Gastrocnemius medialis (tissue), 4 donors: ENCODE data around the gene CLRN1. TPM values are rescaled to one million over a fixed set of nuclear protein-coding genes. Genes with fewer than 3 reads are reported as not detected.

Experiments
- ATAC-seq, 2 donors: fragments of 150-250 bp; one replicate each; pipeline ENCODE4 v1.9.1; 2016
- DNase-seq, 2 donors: peaks; one replicate each; pipeline ENCODE4 v3.0.0-alpha.2; 2019
- H3K27ac ChIP-seq, 4 donors: fragments of 200-600 bp; sonication (generic); 1 replicate in 1 of 4; 2 replicates in 3 of 4; pipeline ENCODE4 v1.5.1; 2016 to 2018; ENCODE audit warnings: mild to moderate bottlenecking in 2 of 4, moderate library complexity in 1 of 4
- H3K27me3 ChIP-seq, 3 donors: fragments of 200-600 bp; sonication (generic) in 2 of 3; 1 replicate in 1 of 3; 2 replicates in 2 of 3; pipeline versions ENCODE4 v1.5.1 to v1.6.0; 2016 to 2019; ENCODE audit warnings: mild to moderate bottlenecking in 1 of 3, moderate library complexity in 1 of 3
- H3K36me3 ChIP-seq, 2 donors: fragments of 200-600 bp; sonication (generic) in 1 of 2; one replicate each; pipeline ENCODE4 v1.5.1; 2017 to 2018
- H3K4me1 ChIP-seq, 2 donors: fragments of 200-600 bp; sonication (generic) in 1 of 2; one replicate each; pipeline ENCODE4 v1.5.1; 2016 to 2017; ENCODE audit warnings: mild to moderate bottlenecking in 2 of 2
- H3K4me3 ChIP-seq, 4 donors: fragments of 200-600 bp; sonication (generic) in 3 of 4; 1 replicate in 1 of 4; 2 replicates in 3 of 4; pipeline ENCODE4 v1.5.1; 2016 to 2019; ENCODE audit warnings: mild to moderate bottlenecking in 2 of 4
- H3K9me3 ChIP-seq, 3 donors: fragments of 200-600 bp; sonication (generic) in 2 of 3; 1 replicate in 1 of 3; 2 replicates in 2 of 3; pipeline ENCODE4 v1.5.1; 2016 to 2019
- POLR2A ChIP-seq, 2 donors: fragments of 450-650 bp; IDR thresholded peaks; one replicate each; pipeline ENCODE4 v1.6.1; 2017; ENCODE audit warnings: antibody characterized with exemption in 2 of 2, mild to moderate bottlenecking in 2 of 2, moderate library complexity in 2 of 2
- in situ Hi-C, 4 donors: fragments of 200-750 bp; cut with MboI; loops; one replicate each; pipeline versions ENCODE4 v1.15.0 to v1.8.0; 2017; ENCODE audit warnings: low sequenced_read_pairs in 4 of 4
- intact Hi-C: fragments of 100-400 bp; cut with DNase I; formaldehyde crosslinking; loops from one replicate; pipeline ENCODE4 v1.15.1; 2023; ENCODE audit warnings: low total_unique reads
- total RNA-seq, 4 donors: library from RNA; depleted of rRNA; stranded (reverse); fragments of >200 nt; gene quantifications; one replicate each; pipeline versions ENCODE4 v1.1.0 to v1.2.3, GENCODE V29; 2016
- TF ChIP-seq, protein P1 (sequence below), 5 experiments: fragments of 450-650 bp in 3 of 5; fragments of 200-600 bp in 2 of 5; sonication (generic) in 2 of 5; IDR thresholded peaks in 4 of 5; conservative IDR thresholded peaks in 1 of 5; 1 replicate in 4 of 5; 2 replicates in 1 of 5; pipeline ENCODE4 v1.5.1; 2016 to 2019; ENCODE audit warnings: antibody characterized with exemption in 5 of 5, mild to moderate bottlenecking in 3 of 5, moderate library complexity in 3 of 5

Gene CLRN1
- total RNA-seq, 4 donors from 2014 or later, result not detected

DNA sequence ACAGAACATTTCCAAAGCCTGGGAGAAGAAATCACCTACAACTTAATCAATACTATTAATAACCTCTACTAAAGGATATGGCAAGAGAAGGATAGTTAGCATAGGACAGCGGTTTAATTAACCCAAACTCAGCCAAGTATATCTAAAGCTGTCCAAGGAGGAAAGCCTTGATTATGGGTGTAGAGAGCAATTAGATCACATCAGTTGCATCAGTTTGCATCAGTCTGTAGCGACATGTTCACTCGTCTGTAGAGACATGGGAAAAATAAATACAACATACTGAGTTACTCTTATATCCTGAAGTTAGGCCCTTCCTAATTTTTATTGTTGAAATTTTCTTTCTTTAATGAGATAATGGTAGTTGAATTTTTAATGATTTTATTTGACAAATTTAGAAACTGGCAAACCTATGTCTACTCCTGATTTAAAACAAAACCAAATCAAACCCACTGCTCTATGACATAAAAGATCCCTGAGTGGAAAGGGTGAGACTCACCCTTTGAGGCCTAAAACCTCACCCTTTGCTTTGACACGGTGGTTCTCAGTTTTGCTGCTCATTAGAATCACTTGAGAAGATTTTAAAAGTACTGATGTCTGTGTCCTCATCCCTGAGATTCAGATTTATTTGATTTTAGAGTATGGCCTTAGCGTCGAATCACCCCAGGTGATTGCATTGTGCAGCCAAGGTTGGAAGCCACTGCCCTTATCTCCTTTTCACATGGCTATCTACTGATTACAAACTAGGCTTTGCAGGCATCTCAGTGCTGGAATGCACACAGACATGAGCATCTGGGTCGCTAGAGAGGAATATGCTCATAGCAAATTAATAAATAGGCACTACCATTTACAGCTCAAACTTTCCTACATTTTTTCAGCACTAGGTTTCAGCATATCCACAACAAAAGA lies 2.8 kb upstream of the CLRN1 start:
- in situ Hi-C loops (no loop called here), intact Hi-C loops (no loop called here)
- no peak for DNase-seq
- Histone ChIP-seq H3K4me3 (no peak overlapping the region), H3K27ac (no peak overlapping the region), H3K9me3 (no peaks in the 10 kb centered on the region), H3K4me1 (no peaks in the 10 kb centered on the region), H3K27me3 (no peaks in the 10 kb centered on the region), H3K36me3 (no peaks in the 10 kb centered on the region)
- no peak for ATAC-seq
- TF ChIP-seq POLR2A (IDR thresholded peaks at IDR 0.05), result no peak
- TF ChIP-seq, protein P1, sequence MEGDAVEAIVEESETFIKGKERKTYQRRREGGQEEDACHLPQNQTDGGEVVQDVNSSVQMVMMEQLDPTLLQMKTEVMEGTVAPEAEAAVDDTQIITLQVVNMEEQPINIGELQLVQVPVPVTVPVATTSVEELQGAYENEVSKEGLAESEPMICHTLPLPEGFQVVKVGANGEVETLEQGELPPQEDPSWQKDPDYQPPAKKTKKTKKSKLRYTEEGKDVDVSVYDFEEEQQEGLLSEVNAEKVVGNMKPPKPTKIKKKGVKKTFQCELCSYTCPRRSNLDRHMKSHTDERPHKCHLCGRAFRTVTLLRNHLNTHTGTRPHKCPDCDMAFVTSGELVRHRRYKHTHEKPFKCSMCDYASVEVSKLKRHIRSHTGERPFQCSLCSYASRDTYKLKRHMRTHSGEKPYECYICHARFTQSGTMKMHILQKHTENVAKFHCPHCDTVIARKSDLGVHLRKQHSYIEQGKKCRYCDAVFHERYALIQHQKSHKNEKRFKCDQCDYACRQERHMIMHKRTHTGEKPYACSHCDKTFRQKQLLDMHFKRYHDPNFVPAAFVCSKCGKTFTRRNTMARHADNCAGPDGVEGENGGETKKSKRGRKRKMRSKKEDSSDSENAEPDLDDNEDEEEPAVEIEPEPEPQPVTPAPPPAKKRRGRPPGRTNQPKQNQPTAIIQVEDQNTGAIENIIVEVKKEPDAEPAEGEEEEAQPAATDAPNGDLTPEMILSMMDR (IDR thresholded peaks at IDR 0.05 in 4 of 5, conservative IDR thresholded peaks at IDR 0.05 in 1 of 5), result no peak

DNA sequence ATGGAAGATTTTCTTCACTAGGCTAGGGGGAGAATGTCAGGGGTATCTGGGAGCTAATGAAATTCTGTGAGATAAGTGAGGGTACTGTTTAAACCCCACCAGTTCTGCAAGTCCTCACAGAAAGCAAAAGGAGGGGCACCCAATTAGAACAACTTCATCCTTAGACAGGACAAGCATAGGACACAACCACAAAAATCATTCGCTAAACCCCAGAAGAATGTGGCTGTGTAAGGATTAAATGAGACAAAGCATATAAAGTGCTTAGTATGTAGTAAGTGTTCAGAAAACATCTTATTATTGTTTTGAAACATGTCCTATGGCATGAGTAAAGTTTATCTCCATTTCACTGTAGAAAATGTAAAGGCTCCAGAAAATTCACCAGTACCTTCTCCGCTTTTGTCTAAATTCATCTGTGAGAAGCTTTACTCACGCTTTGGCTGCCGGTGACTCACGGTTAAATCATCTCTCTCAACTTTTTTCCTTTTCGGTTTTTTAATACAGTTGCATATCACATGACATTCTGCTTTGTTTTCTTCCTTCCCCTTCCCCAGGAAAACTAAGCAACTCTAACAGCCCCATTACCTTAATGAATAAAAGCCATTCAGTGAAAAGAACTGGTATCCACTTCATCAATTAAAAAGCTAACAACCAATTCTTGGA lies 1.7 kb downstream of the CLRN1 start:
- no peak overlapping the region for H3K27ac ChIP-seq
- DNase-seq (no peak), ATAC-seq (no peak)
- H3K9me3 ChIP-seq, result no peaks in the 10 kb centered on the region
- no peak overlapping the region for H3K4me3 ChIP-seq
- intact Hi-C loops (no loop called here), in situ Hi-C loops (no loop called here)
- H3K4me1 ChIP-seq, result no peaks in the 10 kb centered on the region
- no peaks in the 10 kb centered on the region for H3K36me3 ChIP-seq
- TF ChIP-seq POLR2A (IDR thresholded peaks at IDR 0.05), result no peak
- TF ChIP-seq, protein P1 (IDR thresholded peaks at IDR 0.05 in 4 of 5, conservative IDR thresholded peaks at IDR 0.05 in 1 of 5), result no peak
- no peaks in the 10 kb centered on the region for H3K27me3 ChIP-seq

DNA sequence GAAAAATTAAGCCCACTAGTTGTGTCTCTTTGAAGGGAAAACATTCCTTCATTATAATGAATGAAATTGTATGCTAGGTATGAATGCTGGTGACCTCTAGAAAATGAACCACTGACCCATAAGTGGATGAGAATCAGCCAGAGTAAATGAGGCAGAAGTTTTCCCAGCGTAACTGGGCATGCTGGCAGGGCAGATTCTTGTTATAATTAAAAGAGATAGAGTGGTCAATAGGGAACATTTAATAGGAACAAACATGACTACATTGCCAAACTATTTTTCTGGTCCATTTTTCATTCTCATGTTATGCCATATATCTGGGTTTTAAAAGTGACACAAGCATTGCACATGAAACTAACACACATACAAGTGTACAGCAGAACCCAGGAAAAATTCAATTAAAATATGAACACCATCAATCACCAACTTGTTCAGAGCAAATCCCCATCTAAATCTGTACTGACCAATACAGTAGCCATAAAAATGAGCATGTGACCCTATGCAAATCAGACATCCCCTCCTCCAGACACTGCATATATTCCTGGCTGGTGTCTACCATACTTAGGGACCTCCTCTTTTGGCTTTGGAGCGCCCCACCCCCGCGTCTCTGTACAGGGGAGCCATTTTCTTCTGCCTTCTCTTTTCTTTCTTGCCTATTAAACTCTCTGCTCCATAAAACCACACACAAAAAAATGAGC lies 4.0 kb downstream of the CLRN1 start:
- H3K36me3 ChIP-seq, result no peaks in the 10 kb centered on the region

DNA sequence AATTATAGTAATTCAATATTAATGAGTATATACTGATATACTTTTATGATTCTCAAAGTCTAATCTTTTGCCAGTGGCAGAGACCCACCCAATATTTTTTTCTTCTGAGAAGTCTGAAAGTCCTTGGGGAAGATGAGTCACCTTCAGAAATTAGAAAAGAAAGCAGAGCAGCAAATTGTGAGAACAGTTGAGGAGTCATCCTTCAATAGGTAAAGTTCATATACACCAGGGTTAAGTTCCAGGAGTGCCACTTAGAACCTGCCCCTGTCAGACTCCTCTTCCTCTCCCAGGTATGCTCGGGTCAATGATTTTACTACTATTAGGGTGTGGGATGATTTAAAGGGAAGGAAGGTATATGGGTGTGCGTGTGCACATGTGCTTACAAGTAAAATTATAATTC lies 7.1 kb downstream of the CLRN1 start:
- Histone ChIP-seq H3K4me1 (no peaks in the 10 kb centered on the region), H3K4me3 (no peak overlapping the region), H3K27me3 (no peaks in the 10 kb centered on the region), H3K9me3 (no peaks in the 10 kb centered on the region), H3K27ac (no peak overlapping the region), H3K36me3 (no peaks in the 10 kb centered on the region)
- TF ChIP-seq, protein P1 (IDR thresholded peaks at IDR 0.05 in 4 of 5, conservative IDR thresholded peaks at IDR 0.05 in 1 of 5), result no peak
- no peak for TF ChIP-seq POLR2A (IDR thresholded peaks at IDR 0.05)
- in situ Hi-C loops (no loop called here), intact Hi-C loops (no loop called here)
- DNase-seq (no peak), ATAC-seq (no peak)

More for the DNA sequence above, 4.0 kb downstream of the CLRN1 start:
- TF ChIP-seq, protein P1 (IDR thresholded peaks at IDR 0.05 in 4 of 5, conservative IDR thresholded peaks at IDR 0.05 in 1 of 5), result no peak
- no peak for TF ChIP-seq POLR2A (IDR thresholded peaks at IDR 0.05)
- no peak overlapping the region for H3K4me3 ChIP-seq
- no peaks in the 10 kb centered on the region for H3K4me1 ChIP-seq
- intact Hi-C loops, result no loop called here
- no peak for ATAC-seq
- H3K27ac ChIP-seq, result no peak overlapping the region
- H3K9me3 ChIP-seq, result no peaks in the 10 kb centered on the region
- no peak for DNase-seq
- no peaks in the 10 kb centered on the region for H3K27me3 ChIP-seq
- in situ Hi-C loops, result no loop called here
